ENCODE results near the gene PPP2R3B.
A peak's percentile ranks its signal among the peaks of the same experiment; 100 is the strongest.

The PPP2R3B gene

GRCh38 chrX:370244-370962 lies 16.3 kb downstream of the PPP2R3B start:
- DNase-seq (ENCODE audit: low spot score), result no peak

GRCh38 chrX:369563-370101 lies 17.1 kb downstream of the PPP2R3B start:
- no peak for DNase-seq (ENCODE audit: low spot score)

DNA sequence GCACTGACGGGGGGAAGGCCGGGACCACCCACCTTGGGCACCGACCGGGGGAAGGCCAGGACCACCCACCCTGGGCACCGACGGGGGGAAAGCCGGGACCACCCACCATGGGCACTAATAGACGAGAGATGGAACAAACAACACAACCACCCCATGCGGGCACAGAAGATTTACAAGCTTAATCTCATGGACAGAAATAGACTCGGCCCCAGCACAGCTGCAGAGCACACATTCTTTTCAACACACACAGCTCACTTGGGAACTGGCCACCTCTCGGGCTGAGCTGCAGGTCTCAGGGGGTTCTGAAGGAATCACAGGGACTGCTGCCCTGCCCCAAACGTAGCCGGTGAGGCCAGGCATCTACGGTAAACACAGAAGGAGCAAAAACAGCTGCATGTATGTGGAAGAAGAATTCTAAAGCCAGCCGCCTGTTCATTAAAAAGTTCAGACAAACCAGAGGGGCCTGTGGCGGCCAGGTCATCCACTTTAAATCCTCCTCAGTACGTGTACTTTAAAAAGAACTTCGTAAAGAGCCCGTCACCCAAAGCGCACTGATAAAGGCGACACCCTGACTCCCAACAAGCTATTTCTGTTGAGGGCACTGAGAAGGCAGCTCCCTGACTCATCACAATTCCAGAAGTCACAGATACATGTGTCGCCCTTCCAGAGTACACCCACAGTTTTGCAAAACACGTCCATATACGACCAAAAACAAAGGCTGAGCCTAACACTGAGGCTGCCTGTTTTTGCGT lies 17.7 kb downstream of the PPP2R3B start:
- peak; percentile 78 for DNase-seq (ENCODE audit: low spot score)

GRCh38 chrX:367866-368265 lies 18.8 kb downstream of the PPP2R3B start:
- no peak for DNase-seq (ENCODE audit: low spot score)

DNA sequence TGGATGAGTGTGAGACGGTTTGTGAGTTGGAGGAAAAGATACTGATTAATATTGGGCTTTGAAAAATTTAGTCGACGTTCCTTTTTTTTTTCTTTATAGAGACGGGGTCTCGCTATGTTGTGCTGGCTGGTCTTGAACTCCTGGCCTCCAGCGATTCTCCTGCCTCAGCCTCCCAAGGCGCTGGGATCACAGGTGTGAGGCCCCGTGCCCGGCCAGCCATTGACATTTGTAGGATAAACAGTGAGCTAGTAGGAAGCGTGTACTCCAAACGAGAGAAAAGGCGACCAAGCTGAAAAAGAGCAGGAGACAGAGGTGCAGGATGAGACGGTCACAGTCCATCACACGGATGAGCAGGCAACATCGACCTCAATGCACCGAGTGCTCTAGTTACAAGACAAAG lies 19.4 kb downstream of the PPP2R3B start:
- no peak for DNase-seq (ENCODE audit: low spot score)

- no peak for DNase-seq (ENCODE audit: low spot score)
Measured at GRCh38 chrX:363621-364375, 22.9 kb downstream of the PPP2R3B start.

DNA sequence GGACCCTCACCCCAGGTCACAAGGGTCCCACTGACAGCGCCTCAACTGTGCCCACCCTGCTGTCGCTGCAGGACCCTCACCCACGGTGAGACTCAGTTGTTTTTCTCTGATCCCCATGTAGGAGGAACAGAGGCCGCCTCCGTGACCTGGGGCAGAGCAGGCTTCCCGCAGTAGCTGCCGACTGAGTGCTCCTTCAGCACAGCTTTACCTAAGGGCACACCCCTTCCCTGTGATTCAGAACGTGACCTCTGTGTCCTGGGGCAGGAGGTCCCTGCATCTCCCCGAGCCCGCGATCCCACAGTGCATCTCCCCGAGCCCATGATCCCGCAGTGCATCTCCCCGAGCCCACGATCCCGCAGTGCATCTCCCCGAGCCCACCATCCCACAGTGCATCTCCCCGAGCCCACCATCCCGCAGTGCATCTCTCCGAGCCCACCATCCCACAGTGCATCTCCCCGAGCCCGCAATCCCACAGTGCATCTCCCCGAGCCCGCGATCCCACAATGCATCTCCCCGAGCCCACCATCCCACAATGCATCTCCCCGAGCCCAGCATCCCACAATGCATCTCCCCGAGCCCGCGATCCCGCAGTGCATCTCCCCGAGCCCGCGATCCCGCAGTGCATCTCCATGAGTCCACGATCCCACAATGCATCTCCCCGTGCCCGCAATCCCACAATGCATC lies 23.6 kb downstream of the PPP2R3B start:
- DNase-seq (ENCODE audit: low spot score), result no peak

DNA sequence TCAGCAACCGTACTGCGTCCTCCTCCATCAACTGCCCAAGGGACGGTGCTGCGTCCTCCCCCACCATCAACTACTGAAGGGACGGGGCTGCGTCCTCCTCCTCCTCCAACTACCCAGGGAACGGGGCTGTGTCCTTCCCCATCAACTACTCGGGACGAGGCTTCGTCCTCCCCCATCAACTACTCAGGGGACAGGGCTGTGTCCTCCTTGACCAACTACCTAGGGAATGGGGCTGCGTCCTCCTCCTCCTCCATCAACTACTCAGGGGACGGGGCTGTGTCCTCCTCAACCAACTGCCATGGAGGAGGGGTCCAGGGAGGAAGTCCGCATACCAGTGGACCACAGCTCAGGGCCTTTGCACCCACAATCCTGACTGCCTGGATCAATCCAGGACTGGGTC lies 24.4 kb downstream of the PPP2R3B start:
- no peak for DNase-seq (ENCODE audit: low spot score)

DNA sequence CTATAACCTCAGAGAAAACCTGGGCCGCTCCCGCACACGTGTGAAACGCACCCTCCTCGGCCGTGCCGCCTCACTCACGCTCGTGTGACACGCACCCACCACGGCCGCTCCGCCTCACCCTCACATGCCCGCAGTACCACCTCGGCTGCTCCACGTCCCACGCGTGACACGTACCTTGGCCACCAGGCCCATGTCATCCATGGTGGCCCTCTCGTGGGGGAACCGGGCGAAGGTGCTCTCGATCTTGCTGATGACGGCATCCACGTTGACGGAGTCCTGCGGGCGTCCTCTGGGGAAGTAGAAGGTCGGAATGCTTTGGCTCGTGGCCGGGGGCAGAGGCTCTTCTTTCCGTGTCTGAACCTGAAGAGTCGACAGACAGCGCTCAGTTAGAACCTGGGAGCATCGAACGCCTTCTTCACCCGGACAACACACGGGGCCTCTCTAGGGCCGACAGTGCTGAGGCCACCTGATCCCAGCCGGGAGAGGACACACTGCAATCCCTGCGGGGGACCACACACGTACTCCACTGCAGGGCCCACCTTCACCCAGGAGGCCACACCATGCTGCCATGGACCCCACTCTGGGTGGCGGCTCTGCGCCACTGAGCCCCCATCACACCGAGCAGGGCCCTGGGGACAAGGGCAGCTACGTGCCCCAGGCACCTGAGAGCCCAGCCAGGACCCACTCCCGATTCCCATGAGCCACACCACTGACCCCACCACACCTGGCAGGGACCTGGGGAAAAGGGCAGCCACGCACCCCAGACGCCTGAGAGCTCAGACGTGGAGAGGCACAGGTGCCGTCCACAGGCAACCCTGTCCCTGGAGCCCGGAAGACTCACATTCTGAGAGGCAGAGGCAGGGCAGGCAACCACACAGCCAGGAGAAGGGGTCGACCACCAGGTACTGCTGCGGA lies 25.2 kb downstream of the PPP2R3B start:
- DNase-seq (ENCODE audit: low spot score), result no peak

GRCh38 chrX:360496-361150 lies 26.1 kb downstream of the PPP2R3B start:
- DNase-seq (ENCODE audit: low spot score), result no peak

GRCh38 chrX:358651-359143 lies 28.0 kb downstream of the PPP2R3B start:
- no peak for DNase-seq (ENCODE audit: low spot score)

- DNase-seq (ENCODE audit: low spot score), result peak; percentile 31
Measured at GRCh38 chrX:357693-358471, 28.8 kb downstream of the PPP2R3B start.

GRCh38 chrX:357035-357692 lies 29.5 kb downstream of the PPP2R3B start:
- no peak for DNase-seq (ENCODE audit: low spot score)

GRCh38 chrX:356385-357034 lies 30.2 kb downstream of the PPP2R3B start:
- DNase-seq (ENCODE audit: low spot score), result peak; percentile 43

- no peak for DNase-seq (ENCODE audit: low spot score)
Measured at GRCh38 chrX:355329-356050, 31.2 kb downstream of the PPP2R3B start.

- DNase-seq (ENCODE audit: low spot score), result no peak
Measured at GRCh38 chrX:353566-354535, 32.9 kb downstream of the PPP2R3B start.
